PC-9 (cell line): ENCODE results near the gene SLC35A1.

ENCODE experiments used
- EZH2 ChIP-seq: fragments of 200-600 bp; sonication (generic); IDR thresholded peaks from 2 replicates; pipeline ENCODE4 v1.8.0; 2017; ENCODE audit warnings: antibody characterized with exemption, low read depth
- TF ChIP-seq, protein P1 (sequence below): fragments of 200-600 bp; sonication (generic); conservative IDR thresholded peaks from 2 replicates; pipeline ENCODE4 v1.6.1; 2017; ENCODE audit warnings: mixed run types, antibody characterized with exemption, mild to moderate bottlenecking, moderate library complexity

DNA sequence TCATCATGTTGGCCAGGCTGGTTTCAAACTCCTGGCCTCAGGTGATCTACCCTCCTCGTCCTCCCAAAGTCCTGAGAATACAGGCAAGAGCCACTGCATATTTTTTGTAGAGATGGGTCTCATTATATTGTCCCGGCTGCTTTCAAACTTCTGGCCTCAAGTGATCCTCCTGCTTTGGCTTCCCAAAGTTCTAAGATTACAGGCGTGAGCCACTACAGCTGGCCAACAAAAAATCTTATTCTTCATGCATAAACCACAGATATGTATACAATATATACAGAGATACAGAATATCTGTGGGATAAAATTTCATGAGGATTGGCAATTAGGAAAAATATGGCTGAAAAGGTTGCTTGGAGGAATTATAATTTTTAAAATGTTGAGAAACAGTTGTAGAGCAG, 49.9 kb downstream of the SLC35A1 start:
- TF ChIP-seq, protein P1, sequence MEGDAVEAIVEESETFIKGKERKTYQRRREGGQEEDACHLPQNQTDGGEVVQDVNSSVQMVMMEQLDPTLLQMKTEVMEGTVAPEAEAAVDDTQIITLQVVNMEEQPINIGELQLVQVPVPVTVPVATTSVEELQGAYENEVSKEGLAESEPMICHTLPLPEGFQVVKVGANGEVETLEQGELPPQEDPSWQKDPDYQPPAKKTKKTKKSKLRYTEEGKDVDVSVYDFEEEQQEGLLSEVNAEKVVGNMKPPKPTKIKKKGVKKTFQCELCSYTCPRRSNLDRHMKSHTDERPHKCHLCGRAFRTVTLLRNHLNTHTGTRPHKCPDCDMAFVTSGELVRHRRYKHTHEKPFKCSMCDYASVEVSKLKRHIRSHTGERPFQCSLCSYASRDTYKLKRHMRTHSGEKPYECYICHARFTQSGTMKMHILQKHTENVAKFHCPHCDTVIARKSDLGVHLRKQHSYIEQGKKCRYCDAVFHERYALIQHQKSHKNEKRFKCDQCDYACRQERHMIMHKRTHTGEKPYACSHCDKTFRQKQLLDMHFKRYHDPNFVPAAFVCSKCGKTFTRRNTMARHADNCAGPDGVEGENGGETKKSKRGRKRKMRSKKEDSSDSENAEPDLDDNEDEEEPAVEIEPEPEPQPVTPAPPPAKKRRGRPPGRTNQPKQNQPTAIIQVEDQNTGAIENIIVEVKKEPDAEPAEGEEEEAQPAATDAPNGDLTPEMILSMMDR = no peak
- TF ChIP-seq EZH2 = no peak
